ENCODE measurements around the gene SUPT3H. TPM values are rescaled to one million over a fixed set of nuclear protein-coding genes. Genes with fewer than 3 reads are reported as not detected.

The SUPT3H gene
- total and polyA plus RNA-seq, 7 experiments from 2014 or later, result 8.0 to 16.0 (median 12.7) TPM

DNA sequence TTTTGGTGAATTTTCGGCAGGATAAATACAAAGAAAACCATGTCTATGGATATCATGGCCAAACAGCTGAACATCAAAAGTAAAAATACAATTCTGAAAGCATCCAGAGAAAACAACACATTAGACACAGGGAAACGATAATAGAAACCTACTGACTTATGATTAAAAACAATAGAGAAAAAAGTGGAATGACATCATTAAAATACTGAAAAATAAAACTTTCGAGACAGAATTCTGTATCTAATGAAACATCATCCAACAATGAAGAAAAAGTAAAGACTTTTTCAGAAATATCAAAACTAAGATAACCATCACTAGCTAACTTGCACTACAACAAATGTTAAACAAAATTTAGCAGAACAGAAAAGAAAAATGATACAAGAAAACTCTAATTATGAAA, 434.2 kb downstream of the SUPT3H start:
- no peak for DNase-seq
- no peaks in the 10 kb centered on the region for H3K36me3 ChIP-seq (ENCODE audit: control insufficient read depth in 2 of 3, insufficient read depth in 3 of 3, low read length in 3 of 3)
- H3K27me3 Mint-ChIP-seq, result no peaks in the 10 kb centered on the region
- POLR2A ChIA-PET, result no interaction called here
- H3K9me3 Mint-ChIP-seq, result peaks cover 4 to 56% (median 17%) of the 10 kb centered on the region in 11 donors
- peaks cover 13 to 57% (median 40%) of the 10 kb centered on the region in 5 donors for H3K36me3 Mint-ChIP-seq
- H3K9me3 ChIP-seq (ENCODE audit: control insufficient read depth in 2 of 3, low read length in 3 of 3), result peaks cover 0 to 4% (median 0%) of the 10 kb centered on the region in 3 experiments
- CTCF ChIA-PET, result no interaction called here
- no peaks in the 10 kb centered on the region for H3K4me1 ChIP-seq (ENCODE audit: control insufficient read depth in 2 of 2, insufficient read depth in 2 of 2, low read length in 2 of 2)
- no peak for ATAC-seq
- H3K27me3 ChIP-seq (ENCODE audit: control insufficient read depth in 2 of 2, insufficient read depth in 2 of 2, low read length in 2 of 2), result no peaks in the 10 kb centered on the region
- no peak overlapping the region for H3K27ac ChIP-seq (ENCODE audit: low read depth, low read length)
- intact Hi-C loops (cut with micrococcal nuclease), result no loop called here
- peaks cover under 1 to 18% (median 8%) of the 10 kb centered on the region in 7 donors for H3K4me1 Mint-ChIP-seq
- no peak overlapping the region for H3K4me3 ChIP-seq (ENCODE audit: low read length)
- no peak overlapping the region for H3K4me3 Mint-ChIP-seq
- H3K27ac Mint-ChIP-seq, result no peak overlapping the region

DNA sequence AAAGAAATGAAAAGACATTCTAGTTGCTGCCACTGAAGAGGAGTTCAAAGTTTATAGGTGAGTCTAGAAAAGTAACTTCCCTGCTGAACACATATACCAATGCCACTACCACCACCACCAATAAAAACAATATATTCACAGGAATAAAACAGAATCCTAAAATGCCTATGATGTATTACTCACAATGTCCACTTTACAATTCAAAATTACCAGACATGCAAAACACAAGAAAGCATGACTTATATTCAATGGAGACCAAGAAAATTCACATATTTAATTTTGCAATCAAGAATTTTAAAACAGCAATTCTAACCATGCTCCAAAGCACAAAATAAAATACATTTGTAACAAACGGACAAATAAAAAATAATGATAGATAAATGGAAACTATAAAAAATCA, 434.9 kb downstream of the SUPT3H start:
- Mint-ChIP-seq H3K27me3 (no peaks in the 10 kb centered on the region), H3K4me1 (peaks cover 8 to 24% (median 14%) of the 10 kb centered on the region in 7 donors), H3K9me3 (peaks cover 4 to 61% (median 17%) of the 10 kb centered on the region in 11 donors), H3K4me3 (no peak overlapping the region), H3K36me3 (peaks cover 13 to 61% (median 40%) of the 10 kb centered on the region in 5 donors), H3K27ac (no peak overlapping the region)
- Histone ChIP-seq H3K4me1 (ENCODE audit: control insufficient read depth in 2 of 2, insufficient read depth in 2 of 2, low read length in 2 of 2) (no peaks in the 10 kb centered on the region), H3K27me3 (ENCODE audit: control insufficient read depth in 2 of 2, insufficient read depth in 2 of 2, low read length in 2 of 2) (no peaks in the 10 kb centered on the region), H3K27ac (ENCODE audit: low read depth, low read length) (no peak overlapping the region), H3K36me3 (ENCODE audit: control insufficient read depth in 2 of 3, insufficient read depth in 3 of 3, low read length in 3 of 3) (no peaks in the 10 kb centered on the region), H3K4me3 (ENCODE audit: low read length) (no peak overlapping the region), H3K9me3 (ENCODE audit: control insufficient read depth in 2 of 3, low read length in 3 of 3) (peaks cover 0 to 4% (median 0%) of the 10 kb centered on the region in 3 experiments)
- DNase-seq (no peak), ATAC-seq (no peak)
- ChIA-PET CTCF (no interaction called here), POLR2A (no interaction called here)
- intact Hi-C loops (cut with micrococcal nuclease), result no loop called here

DNA sequence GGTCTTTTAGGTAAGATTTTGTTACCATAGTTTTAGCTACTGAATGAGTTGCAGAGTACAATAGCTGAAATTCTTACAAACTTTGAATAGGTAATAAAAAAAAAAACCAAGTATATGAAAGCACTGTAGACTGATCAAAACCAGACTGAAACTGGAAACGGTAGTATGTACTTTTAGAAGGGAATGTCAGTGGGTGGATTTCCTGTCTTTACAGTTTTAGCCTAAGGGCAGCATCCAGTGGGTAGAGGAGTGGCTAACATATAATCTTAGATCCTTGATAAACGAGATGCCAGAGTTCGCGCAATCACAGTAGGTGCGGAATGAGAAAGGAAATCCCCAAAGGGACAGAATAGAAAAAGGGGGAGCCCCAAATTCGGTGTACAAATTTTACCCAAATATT, 435.5 kb downstream of the SUPT3H start:
- Histone ChIP-seq H3K4me1 (ENCODE audit: control insufficient read depth in 2 of 2, insufficient read depth in 2 of 2, low read length in 2 of 2) (no peaks in the 10 kb centered on the region), H3K27me3 (ENCODE audit: control insufficient read depth in 2 of 2, insufficient read depth in 2 of 2, low read length in 2 of 2) (no peaks in the 10 kb centered on the region), H3K36me3 (ENCODE audit: control insufficient read depth in 2 of 3, insufficient read depth in 3 of 3, low read length in 3 of 3) (no peaks in the 10 kb centered on the region), H3K9me3 (ENCODE audit: control insufficient read depth in 2 of 3, low read length in 3 of 3) (peaks cover 0 to 4% (median 0%) of the 10 kb centered on the region in 3 experiments), H3K4me3 (ENCODE audit: low read length) (no peak overlapping the region), H3K27ac (ENCODE audit: low read depth, low read length) (no peak overlapping the region)
- H3K36me3 Mint-ChIP-seq, result peaks cover 13 to 59% (median 40%) of the 10 kb centered on the region in 5 donors
- ChIA-PET POLR2A (interaction anchor here (0.6 kb wide), 1 partner anchor 59 kb away, joined by 3 read pairs; no protein-coding TSS in a partner anchor), CTCF (no interaction called here)
- ATAC-seq (no peak), DNase-seq (no peak)
- no peaks in the 10 kb centered on the region for H3K27me3 Mint-ChIP-seq
- peak overlapping the region in 4 of 10 donors; percentile 6 to 26 (median 13) for H3K4me3 Mint-ChIP-seq
- peaks cover 4 to 58% (median 17%) of the 10 kb centered on the region in 11 donors for H3K9me3 Mint-ChIP-seq
- intact Hi-C loops (cut with micrococcal nuclease), result no loop called here
- H3K27ac Mint-ChIP-seq, result no peak overlapping the region
- H3K4me1 Mint-ChIP-seq, result peaks cover 8 to 24% (median 14%) of the 10 kb centered on the region in 7 donors

DNA sequence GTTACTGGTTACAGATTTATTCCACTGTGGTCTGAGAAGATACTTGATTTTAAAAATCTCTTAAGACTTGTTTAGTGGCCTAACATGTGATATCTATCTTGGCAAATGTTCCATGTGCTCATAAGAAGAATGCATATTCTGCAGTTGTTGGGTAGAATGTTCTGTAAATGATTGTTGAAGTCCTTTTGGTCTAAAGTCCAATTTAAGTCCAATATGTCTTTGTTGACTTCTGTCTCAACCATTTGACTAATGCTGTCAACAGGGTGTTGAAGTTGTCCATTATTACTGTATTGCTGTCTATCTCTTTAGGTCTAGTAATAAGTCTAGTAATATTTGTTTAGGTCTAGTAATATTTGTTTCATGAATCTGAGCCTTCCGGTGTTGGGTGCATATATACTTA, 437.4 kb downstream of the SUPT3H start:
- H3K27me3 Mint-ChIP-seq, result no peaks in the 10 kb centered on the region
- peaks cover 17 to 39% (median 29%) of the 10 kb centered on the region in 7 donors for H3K4me1 Mint-ChIP-seq
- Histone ChIP-seq H3K4me1 (ENCODE audit: control insufficient read depth in 2 of 2, insufficient read depth in 2 of 2, low read length in 2 of 2) (peaks cover 0 to 11% of the 10 kb centered on the region in 2 donors), H3K9me3 (ENCODE audit: control insufficient read depth in 2 of 3, low read length in 3 of 3) (no peaks in the 10 kb centered on the region), H3K36me3 (ENCODE audit: control insufficient read depth in 2 of 3, insufficient read depth in 3 of 3, low read length in 3 of 3) (no peaks in the 10 kb centered on the region), H3K27me3 (ENCODE audit: control insufficient read depth in 2 of 2, insufficient read depth in 2 of 2, low read length in 2 of 2) (no peaks in the 10 kb centered on the region), H3K4me3 (ENCODE audit: low read length) (no peak overlapping the region), H3K27ac (ENCODE audit: low read depth, low read length) (no peak overlapping the region)
- CTCF ChIA-PET, result no interaction called here
- peaks cover 4 to 44% (median 11%) of the 10 kb centered on the region in 11 donors for H3K9me3 Mint-ChIP-seq
- H3K27ac Mint-ChIP-seq, result peak overlapping the region in 1 of 9 donors; percentile 48
- DNase-seq (no peak), ATAC-seq (no peak)
- no peak overlapping the region for H3K4me3 Mint-ChIP-seq
- POLR2A ChIA-PET, result no interaction called here
- intact Hi-C loops (cut with micrococcal nuclease), result loop anchor here in 1 of 2 donors (1.0 kb wide), 1 partner anchor 9 kb away; no protein-coding TSS in a partner anchor
- peaks cover 12 to 47% (median 31%) of the 10 kb centered on the region in 5 donors for H3K36me3 Mint-ChIP-seq

DNA sequence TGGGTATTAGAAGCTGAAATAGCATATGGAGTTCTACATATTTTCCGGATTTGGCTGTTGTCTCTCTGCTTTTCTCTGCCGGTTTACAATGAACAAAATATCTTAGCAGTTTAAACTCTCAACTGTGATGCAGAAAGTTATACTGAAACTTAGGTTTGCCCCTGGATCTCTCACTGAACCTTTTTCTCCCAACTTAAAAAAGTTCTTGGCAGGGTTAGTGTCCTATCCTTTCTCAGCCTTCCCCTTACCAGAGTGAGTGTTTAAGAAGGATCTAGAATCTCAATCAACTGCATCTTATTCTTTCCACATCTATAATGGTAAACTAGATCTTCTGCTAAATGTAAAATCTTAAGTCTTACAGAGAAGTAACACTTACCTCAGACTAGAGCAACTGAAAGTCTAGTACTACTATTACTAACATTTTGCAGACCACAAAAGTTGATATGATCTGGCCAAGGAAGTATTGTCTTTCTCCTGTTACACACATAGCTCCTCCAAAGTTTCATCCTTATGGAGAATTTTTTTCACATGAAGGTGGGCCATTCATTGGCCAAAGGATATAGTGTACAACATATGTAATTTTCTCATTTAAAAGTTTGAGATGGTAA, 441.9 kb downstream of the SUPT3H start:
- peaks cover 27 to 65% (median 55%) of the 10 kb centered on the region in 7 donors for H3K4me1 Mint-ChIP-seq
- H3K27ac ChIP-seq (ENCODE audit: low read depth, low read length), result peak overlapping the region; percentile 52
- ATAC-seq (no peak), DNase-seq (no peak)
- intact Hi-C loops (cut with micrococcal nuclease), result loop anchor here (10.0 kb wide), 4 partner anchors 281 to 1189 kb away; partner anchors contain the start of gene ENPP4 (in 1 of the 2)
- H3K36me3 ChIP-seq (ENCODE audit: control insufficient read depth in 2 of 3, insufficient read depth in 3 of 3, low read length in 3 of 3), result no peaks in the 10 kb centered on the region
- H3K9me3 Mint-ChIP-seq, result peaks cover 0 to 28% (median 4%) of the 10 kb centered on the region in 11 donors
- no peak overlapping the region for H3K4me3 ChIP-seq (ENCODE audit: low read length)
- H3K4me3 Mint-ChIP-seq, result peak overlapping the region in 8 of 10 donors; percentile 4 to 67 (median 12)
- peak overlapping the region; percentile 63 to 96 (median 90) for H3K27ac Mint-ChIP-seq
- no peaks in the 10 kb centered on the region for H3K27me3 Mint-ChIP-seq
- H3K9me3 ChIP-seq (ENCODE audit: control insufficient read depth in 2 of 3, low read length in 3 of 3), result no peaks in the 10 kb centered on the region
- POLR2A ChIA-PET, result interaction anchor here (0.5 kb wide), 1 partner anchor 344 kb away, joined by 3 read pairs; no protein-coding TSS in a partner anchor
- H3K36me3 Mint-ChIP-seq, result peaks cover 9 to 31% (median 18%) of the 10 kb centered on the region in 5 donors
- CTCF ChIA-PET, result interaction anchor here (0.5 to 1.8 kb wide), 2 partner anchors 386 to 854 kb away, joined by 3 to 4 read pairs; no protein-coding TSS in a partner anchor
- H3K4me1 ChIP-seq (ENCODE audit: control insufficient read depth in 2 of 2, insufficient read depth in 2 of 2, low read length in 2 of 2), result peaks cover 13 to 36% of the 10 kb centered on the region in 2 donors
- H3K27me3 ChIP-seq (ENCODE audit: control insufficient read depth in 2 of 2, insufficient read depth in 2 of 2, low read length in 2 of 2), result no peaks in the 10 kb centered on the region

DNA sequence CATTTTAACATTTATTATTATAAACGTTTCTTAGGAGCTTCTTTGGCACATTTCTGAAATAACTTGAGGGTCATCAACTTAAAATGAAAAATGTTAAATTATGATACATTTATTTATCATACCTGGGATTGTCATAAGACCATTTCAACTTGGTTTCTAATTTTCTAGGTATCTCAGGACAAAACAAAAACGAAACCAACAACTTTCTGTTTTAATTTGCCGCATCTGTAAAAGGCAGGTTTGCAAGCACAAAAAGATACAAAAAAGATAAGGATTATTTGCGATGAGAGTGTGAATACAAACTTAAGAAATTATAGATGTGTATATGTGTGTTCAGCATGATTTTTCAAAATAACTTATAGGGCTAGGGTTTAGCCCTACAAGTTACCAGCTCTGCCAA, 444.6 kb downstream of the SUPT3H start:
- Histone ChIP-seq H3K4me3 (ENCODE audit: low read length) (peak overlapping the region; percentile 60), H3K9me3 (ENCODE audit: control insufficient read depth in 2 of 3, low read length in 3 of 3) (no peaks in the 10 kb centered on the region), H3K27me3 (ENCODE audit: control insufficient read depth in 2 of 2, insufficient read depth in 2 of 2, low read length in 2 of 2) (no peaks in the 10 kb centered on the region), H3K36me3 (ENCODE audit: control insufficient read depth in 2 of 3, insufficient read depth in 3 of 3, low read length in 3 of 3) (no peaks in the 10 kb centered on the region), H3K27ac (ENCODE audit: low read depth, low read length) (peak overlapping the region; percentile 71), H3K4me1 (ENCODE audit: control insufficient read depth in 2 of 2, insufficient read depth in 2 of 2, low read length in 2 of 2) (peaks cover 17 to 42% of the 10 kb centered on the region in 2 donors)
- H3K36me3 Mint-ChIP-seq, result peaks cover 0 to 13% (median 11%) of the 10 kb centered on the region in 5 donors
- peak; percentile 36 for ATAC-seq
- intact Hi-C loops (cut with micrococcal nuclease), result loop anchor here (1.0 to 10.0 kb wide), 14 partner anchors 8 to 1192 kb away; partner anchors contain the start of genes ENPP4 (in 1 of the 2) and SUPT3H (in 1 of the 2)
- POLR2A ChIA-PET, result interaction anchor here (0.6 to 1.2 kb wide), 4 partner anchors 13 to 88 kb away, joined by 3 to 6 read pairs (median 4); no protein-coding TSS in a partner anchor
- peaks cover 0 to 5% (median under 1%) of the 10 kb centered on the region in 11 donors for H3K9me3 Mint-ChIP-seq
- H3K4me3 Mint-ChIP-seq, result peak overlapping the region; percentile 78 to 98 (median 88)
- CTCF ChIA-PET, result no interaction called here
- no peaks in the 10 kb centered on the region for H3K27me3 Mint-ChIP-seq
- DNase-seq, result peak in 6 of 9 donors; percentile 32 to 62 (median 48)
- peak overlapping the region; percentile 92 to 99 (median 96) for H3K27ac Mint-ChIP-seq
- peaks cover 28 to 66% (median 59%) of the 10 kb centered on the region in 7 donors for H3K4me1 Mint-ChIP-seq

Measured in naive thymus-derived CD4-positive, alpha-beta T cell (primary cell).